ENCODE measurements around the gene TGFB1I1.
"Not testable (repeated sequence)": the region's sequence is repeated elsewhere in the genome, so short reads cannot be mapped to it uniquely, and the experiment has no call there.

TGFB1I1 gene

DNA sequence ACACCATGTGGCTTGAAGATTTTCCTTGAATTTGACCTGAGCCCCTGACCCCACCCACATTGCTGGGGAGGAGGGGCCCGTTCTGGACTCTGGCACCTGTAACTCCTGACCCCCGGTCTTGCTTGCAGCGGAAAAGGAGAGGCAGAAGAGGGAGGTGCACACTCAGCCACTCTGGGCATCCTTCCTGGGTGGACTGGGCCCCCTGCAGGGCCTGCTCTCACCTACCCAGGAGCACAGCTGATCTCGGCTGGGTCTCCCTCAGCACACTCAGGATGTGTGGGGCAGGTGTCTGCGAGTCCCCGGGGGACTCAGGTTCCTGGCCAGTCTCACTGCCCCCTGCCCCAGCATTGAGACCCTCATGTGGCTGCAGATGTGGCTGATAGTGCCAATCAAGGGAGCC, 51.8 kb downstream of the TGFB1I1 start:
- not testable (repeated sequence) for DNase-seq

DNA sequence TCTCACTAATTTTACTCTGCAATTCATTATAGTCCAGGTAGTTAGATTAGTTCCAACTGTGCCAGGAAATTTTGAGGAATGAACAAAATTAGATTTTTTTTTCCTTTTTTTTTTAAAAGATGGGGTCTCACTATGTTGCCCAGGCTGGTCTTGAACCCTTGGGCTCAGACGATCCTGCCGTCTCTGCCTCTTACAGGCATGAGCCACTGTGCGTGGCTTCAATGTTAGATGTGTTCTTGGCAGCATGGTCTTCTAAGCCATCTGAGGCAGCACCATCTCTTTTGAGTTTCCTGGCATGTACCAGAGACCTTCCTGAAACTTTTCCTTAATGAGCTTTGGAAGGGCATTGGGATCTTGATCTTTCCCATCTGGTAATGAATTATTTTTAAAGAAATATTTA, 53.2 kb downstream of the TGFB1I1 start:
- no peak for DNase-seq

Measured in NCI-H1048 (cell line).